ENCODE measurements around the gene NIPSNAP2. TPM values are rescaled to one million over a fixed set of nuclear protein-coding genes. Genes with fewer than 3 reads are reported as not detected.

Gene NIPSNAP2
- total and polyA plus RNA-seq, 7 donors = 119 to 302 (median 260) TPM

DNA sequence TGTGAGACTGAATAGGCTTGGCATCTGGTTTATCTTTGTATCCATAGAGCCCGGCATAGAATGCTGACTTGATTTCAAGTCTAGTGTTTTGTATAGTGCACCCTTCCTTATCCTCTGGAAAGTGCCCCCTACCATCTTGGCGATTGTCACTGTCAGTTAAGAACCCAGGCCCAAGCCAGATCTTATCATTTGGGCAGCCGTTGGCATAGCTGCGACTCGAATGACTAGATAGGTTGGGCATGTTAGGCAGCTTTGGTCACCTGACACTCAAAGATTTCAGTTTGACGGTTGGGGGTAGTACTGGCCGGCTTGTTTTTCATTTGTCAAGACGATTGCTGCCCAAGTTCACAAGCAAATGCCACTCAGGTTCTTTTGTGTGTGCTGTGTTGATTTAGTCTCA, 6.6 kb downstream of the NIPSNAP2 start:
- peak; percentile 73 to 80 (median 78) for ATAC-seq
- DNase-seq = no peak
- 27 to 40% (median 29%) methylated on average over 8 of the region's 8 CpGs for WGBS, 3 donors
- Histone ChIP-seq H3K36me3 (ENCODE audit: insufficient read depth in 1 of 2, low read depth in 1 of 2) (no peaks in the 10 kb centered on the region), H3K9me3 (no peaks in the 10 kb centered on the region), H3K27me3 (ENCODE audit: insufficient read depth in 3 of 3, low read length in 2 of 3) (no peaks in the 10 kb centered on the region), H3K4me1 (peaks cover 66% of the 10 kb centered on the region), H3K27ac (peak overlapping the region; percentile 89), H3K4me3 (peak overlapping the region; percentile 42)
- intact Hi-C loops (cut with DNase I) = no loop called here
- TF ChIP-seq, protein P1, sequence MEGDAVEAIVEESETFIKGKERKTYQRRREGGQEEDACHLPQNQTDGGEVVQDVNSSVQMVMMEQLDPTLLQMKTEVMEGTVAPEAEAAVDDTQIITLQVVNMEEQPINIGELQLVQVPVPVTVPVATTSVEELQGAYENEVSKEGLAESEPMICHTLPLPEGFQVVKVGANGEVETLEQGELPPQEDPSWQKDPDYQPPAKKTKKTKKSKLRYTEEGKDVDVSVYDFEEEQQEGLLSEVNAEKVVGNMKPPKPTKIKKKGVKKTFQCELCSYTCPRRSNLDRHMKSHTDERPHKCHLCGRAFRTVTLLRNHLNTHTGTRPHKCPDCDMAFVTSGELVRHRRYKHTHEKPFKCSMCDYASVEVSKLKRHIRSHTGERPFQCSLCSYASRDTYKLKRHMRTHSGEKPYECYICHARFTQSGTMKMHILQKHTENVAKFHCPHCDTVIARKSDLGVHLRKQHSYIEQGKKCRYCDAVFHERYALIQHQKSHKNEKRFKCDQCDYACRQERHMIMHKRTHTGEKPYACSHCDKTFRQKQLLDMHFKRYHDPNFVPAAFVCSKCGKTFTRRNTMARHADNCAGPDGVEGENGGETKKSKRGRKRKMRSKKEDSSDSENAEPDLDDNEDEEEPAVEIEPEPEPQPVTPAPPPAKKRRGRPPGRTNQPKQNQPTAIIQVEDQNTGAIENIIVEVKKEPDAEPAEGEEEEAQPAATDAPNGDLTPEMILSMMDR (IDR thresholded peaks at IDR 0.05) = no peak

DNA sequence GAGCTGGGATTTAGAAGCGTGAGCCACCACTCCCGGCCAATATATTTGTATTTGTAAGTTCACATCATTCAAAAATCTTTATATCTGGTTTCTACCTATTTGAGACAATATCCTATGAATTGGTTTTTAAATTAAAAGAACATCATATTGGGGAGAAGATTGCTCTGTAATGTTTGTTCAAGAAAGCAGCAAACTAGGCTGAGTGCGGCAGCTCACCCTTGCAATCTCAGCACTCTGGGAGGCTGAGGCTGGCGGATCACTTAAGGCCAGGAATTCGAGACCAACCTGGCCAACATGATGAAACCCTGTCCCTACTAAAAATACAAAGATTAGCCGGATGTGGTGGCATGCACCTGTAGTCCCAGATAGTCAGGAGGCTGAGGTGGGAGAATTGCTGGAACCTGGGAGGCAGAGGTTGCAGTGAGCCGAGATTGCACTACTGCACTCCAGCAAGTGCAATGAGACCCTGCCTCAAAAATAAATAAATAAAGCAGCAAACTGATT, 9.4 kb downstream of the NIPSNAP2 start:
- no peak overlapping the region for H3K4me3 ChIP-seq
- DNase-seq (no peak), ATAC-seq (peak; percentile 11 to 37 (median 26))
- H3K27me3 ChIP-seq (ENCODE audit: insufficient read depth in 3 of 3, low read length in 2 of 3) = no peaks in the 10 kb centered on the region
- TF ChIP-seq, protein P1 (IDR thresholded peaks at IDR 0.05) = no peak
- intact Hi-C loops (cut with DNase I) = no loop called here
- H3K36me3 ChIP-seq (ENCODE audit: insufficient read depth in 1 of 2, low read depth in 1 of 2) = peaks cover 0 to 11% of the 10 kb centered on the region in 2 donors
- H3K27ac ChIP-seq = peak overlapping the region; percentile 89
- no peaks in the 10 kb centered on the region for H3K9me3 ChIP-seq
- H3K4me1 ChIP-seq = peaks cover 66% of the 10 kb centered on the region
- 44 to 57% (median 48%) methylated on average over 7 of the region's 7 CpGs for WGBS, 3 donors

DNA sequence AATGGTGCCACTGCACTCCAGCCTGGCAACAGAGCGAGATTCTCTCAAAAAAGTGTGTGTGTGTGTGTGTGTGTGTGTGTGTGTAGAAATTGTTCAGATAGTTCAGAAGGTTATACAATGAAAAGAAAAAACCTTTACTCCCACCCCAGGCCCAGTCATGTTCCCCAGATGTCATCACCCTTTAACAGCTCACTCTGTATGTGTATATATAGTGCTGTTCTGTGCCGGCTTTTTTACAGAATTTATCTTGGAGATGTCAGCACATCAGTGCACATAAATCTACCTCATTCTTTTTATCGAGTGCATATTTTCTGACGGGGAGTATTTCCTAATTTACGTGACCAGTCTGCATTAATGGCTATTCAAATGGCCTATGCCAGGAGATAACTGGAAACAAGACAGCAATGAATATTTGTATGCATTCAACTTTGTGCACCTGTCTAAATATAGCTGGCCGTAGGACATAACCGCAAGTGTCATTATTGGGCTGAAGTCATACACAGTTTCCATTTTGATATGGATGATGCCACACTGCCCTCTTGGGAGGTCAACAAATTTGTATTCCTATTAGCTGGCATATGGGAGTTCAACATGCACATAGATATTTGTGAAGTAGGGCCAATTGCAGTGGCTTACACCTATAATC, 11.7 kb downstream of the NIPSNAP2 start:
- ATAC-seq (peak; percentile 87 to 92 (median 88)), DNase-seq (no peak)
- Histone ChIP-seq H3K9me3 (no peaks in the 10 kb centered on the region), H3K4me1 (peaks cover 50% of the 10 kb centered on the region), H3K27ac (peak overlapping the region; percentile 89), H3K4me3 (no peak overlapping the region), H3K36me3 (ENCODE audit: insufficient read depth in 1 of 2, low read depth in 1 of 2) (peaks cover 0 to 35% of the 10 kb centered on the region in 2 donors), H3K27me3 (ENCODE audit: insufficient read depth in 3 of 3, low read length in 2 of 3) (no peaks in the 10 kb centered on the region)
- intact Hi-C loops (cut with DNase I) = loop anchor here in 1 of 2 donors (5.0 kb wide), 1 partner anchor 76 kb away; the partner anchor contains the start of genes CCT6A and PSPH
- WGBS, 3 donors = 31 to 46% (median 35%) methylated on average over 7 of the region's 7 CpGs
- TF ChIP-seq, protein P1 (IDR thresholded peaks at IDR 0.05) = no peak

DNA sequence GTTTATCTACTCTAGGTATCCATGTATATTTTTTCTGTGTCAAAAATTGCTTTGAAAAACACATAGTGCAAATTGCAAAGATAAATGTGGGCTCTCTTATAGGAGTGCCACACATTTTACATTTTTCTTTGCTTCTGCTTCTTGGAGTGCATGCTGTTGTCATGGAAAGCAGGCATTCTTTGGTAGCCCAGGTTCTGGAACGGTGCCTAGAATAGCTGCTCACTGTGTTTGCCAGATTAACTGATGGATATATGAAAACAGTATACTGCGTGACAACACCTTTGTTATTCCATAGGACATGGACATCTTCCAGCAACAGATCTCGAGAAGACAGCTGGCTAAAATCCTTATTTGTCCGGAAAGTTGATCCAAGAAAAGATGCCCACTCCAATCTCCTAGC, 13.4 kb downstream of the NIPSNAP2 start:
- H3K4me3 ChIP-seq = no peak overlapping the region
- TF ChIP-seq, protein P1 (IDR thresholded peaks at IDR 0.05) = no peak
- peaks cover 42% of the 10 kb centered on the region for H3K4me1 ChIP-seq
- peaks cover 0 to 52% of the 10 kb centered on the region in 2 donors for H3K36me3 ChIP-seq (ENCODE audit: insufficient read depth in 1 of 2, low read depth in 1 of 2)
- DNase-seq = no peak
- no peaks in the 10 kb centered on the region for H3K9me3 ChIP-seq
- intact Hi-C loops (cut with DNase I) = loop anchor here in 1 of 2 donors (5.0 kb wide), 1 partner anchor 74 kb away; the partner anchor contains the start of genes CCT6A and PSPH
- WGBS, 3 donors = 28 to 41% (median 33%) methylated on average over 4 of the region's 4 CpGs
- H3K27me3 ChIP-seq (ENCODE audit: insufficient read depth in 3 of 3, low read length in 2 of 3) = no peaks in the 10 kb centered on the region
- H3K27ac ChIP-seq = peak overlapping the region; percentile 89
- no peak for ATAC-seq

Data from psoas muscle (tissue), 8 donors.